K562 (cell line): ENCODE measurements around the gene SLC30A9. TPM values are rescaled to one million over a fixed set of nuclear protein-coding genes. Genes with fewer than 3 reads are reported as not detected.

Experiments used
- ATAC-seq: fragments of 200-7000 bp; cut with Tn5 transposase; 3 replicates; pipeline ENCODE4 v1.9.1; 2020; ENCODE audit warnings: moderate library complexity
- BruUV-seq: library from RNA; stranded (reverse); fragments of 400-500 nt; replicated peaks from 2 replicates; lab custom pipeline; 2021; lab: Mats Ljungman, UMichigan
- CTCF ChIA-PET: fragments of 300-600 bp; formaldehyde crosslinking; extraction: SDS; loops from one replicate; lab custom pipeline; 2021; ENCODE audit warnings: low intra/inter-chr PET ratio; lab: Yijun Ruan, JAX
- POLR2A ChIA-PET: fragments of 300-600, 350-650 bp; sonication (Branson Sonifier 250); formaldehyde crosslinking; extraction: SDS; loops from one replicate; lab custom pipeline; 2021; ENCODE audit warnings: antibody characterized with exemption, inconsistent platforms; lab: Yijun Ruan, JAX
- DNase-seq, 4 experiments: peaks; one replicate each; pipeline versions ENCODE4 v3.0.0 to v3.0.0-alpha.2; 2011 to 2018; ENCODE audit warnings: low spot score in 3 of 4, mixed read lengths in 3 of 4; ENCODE audit errors: extremely low read depth in 1 of 4
- FAIRE-seq: peaks from 2 replicates; lab custom pipeline; 2011; peaks lifted over from hg19 to GRCh38; lab: Jason Lieb, UNC
- H2AFZ ChIP-seq: 2 replicates; pipeline ENCODE4 v1.6.0; 2011; ENCODE audit warnings: low read depth, low read length, control low read depth, inconsistent platforms
- H3K27ac ChIP-seq: fragments of 200-600 bp; 3 replicates; pipeline ENCODE4 v1.8.0; 2011; ENCODE audit warnings: low read depth, mild to moderate bottlenecking, control low read depth, inconsistent platforms, low read length, moderate library complexity, mixed read lengths; ENCODE audit errors: extremely low read depth
- H3K27me3 ChIP-seq, 2 experiments: fragments of 300-600 bp in 1 of 2; 2 replicates in 1 of 2; 3 replicates in 1 of 2; pipeline versions ENCODE4 v1.6.0 to v1.8.0; 2011; ENCODE audit warnings: inconsistent platforms in 2 of 2, low read length in 2 of 2, mild to moderate bottlenecking in 1 of 2, mixed read lengths in 1 of 2, moderate library complexity in 1 of 2; ENCODE audit not compliant: control insufficient read depth in 2 of 2, insufficient read depth in 2 of 2
- H3K36me3 ChIP-seq: fragments of 300-600 bp; 3 replicates; pipeline ENCODE4 v1.8.0; 2011; ENCODE audit warnings: mild to moderate bottlenecking, low read length, inconsistent platforms; ENCODE audit not compliant: control insufficient read depth, insufficient read depth
- H3K4me1 ChIP-seq, 2 experiments: fragments of 200-600 bp in 1 of 2; replicated peaks in 1 of 2; 2 replicates in 1 of 2; 3 replicates in 1 of 2; pipeline versions ENCODE4 v1.5.1 to v1.8.0; 2011; ENCODE audit warnings: inconsistent platforms in 2 of 2, low read length in 2 of 2, mild to moderate bottlenecking in 1 of 2, mixed read lengths in 1 of 2, moderate library complexity in 1 of 2; ENCODE audit not compliant: control insufficient read depth in 2 of 2, insufficient read depth in 2 of 2
- H3K4me2 ChIP-seq: 2 replicates; pipeline ENCODE4 v1.6.1; 2011; ENCODE audit warnings: low read length, control low read depth, inconsistent platforms, mixed read lengths; ENCODE audit not compliant: insufficient read depth
- H3K4me3 ChIP-seq: fragments of 200-600 bp; sonication (generic), shearing (Covaris generic); 2 replicates; pipeline ENCODE4 v1.5.1; 2016; ENCODE audit warnings: control low read depth, inconsistent platforms
- H3K79me2 ChIP-seq: fragments of 200-600 bp; 3 replicates; pipeline ENCODE4 v1.8.0; 2011; ENCODE audit warnings: low read length, inconsistent platforms; ENCODE audit not compliant: control insufficient read depth, insufficient read depth
- H3K9ac ChIP-seq, 2 experiments: 2 replicates each; pipeline versions ENCODE4 v1.6.0 to v1.6.1; 2011; ENCODE audit warnings: low read depth in 2 of 2, low read length in 2 of 2, control low read depth in 1 of 2, inconsistent platforms in 1 of 2, mild to moderate bottlenecking in 1 of 2, mixed read lengths in 1 of 2; ENCODE audit not compliant: insufficient read depth in 1 of 2
- H3K9me1 ChIP-seq: one replicate; pipeline ENCODE4 v1.6.0; 2011; ENCODE audit warnings: inconsistent platforms, mild to moderate bottlenecking, low read length, moderate library complexity; ENCODE audit not compliant: control insufficient read depth, insufficient read depth
- H3K9me3 ChIP-seq: replicated peaks from 2 replicates; pipeline ENCODE4 v1.5.1; 2011; ENCODE audit warnings: low read depth, low read length, inconsistent platforms; ENCODE audit not compliant: control insufficient read depth, insufficient read depth
- H4K20me1 ChIP-seq: replicated peaks from 2 replicates; pipeline ENCODE4 v1.6.1; 2011; ENCODE audit warnings: low read length, inconsistent platforms, mixed read lengths; ENCODE audit not compliant: control insufficient read depth, insufficient read depth
- BRD9 ChIP-seq: fragments of 450-650 bp; IDR thresholded peaks from 2 replicates; pipeline ENCODE4 v1.6.1; 2018; ENCODE audit warnings: low read depth; ENCODE audit not compliant: partially characterized antibody
- CBFA2T2 ChIP-seq: fragments of 450-650 bp; conservative IDR thresholded peaks from 2 replicates; pipeline ENCODE4 v1.6.1; 2017; ENCODE audit warnings: mild to moderate bottlenecking
- GMEB1 ChIP-seq: fragments of 250-450 bp; sonication (Bioruptor Pico); IDR thresholded peaks from 2 replicates; pipeline ENCODE4 v1.4.0; 2020; ENCODE audit warnings: mild to moderate bottlenecking
- GTF2A2 ChIP-seq: IDR thresholded peaks from 2 replicates; pipeline ENCODE4 v1.6.1; 2016; ENCODE audit warnings: mild to moderate bottlenecking, missing genetic modification characterization, missing compliant biosample characterization
- MAFF ChIP-seq: IDR thresholded peaks from 2 replicates; pipeline ENCODE4 v1.6.1; 2012; ENCODE audit warnings: low read length, improper control_type of control experiment
- MNT ChIP-seq, 2 experiments: fragments of 450-650 bp; conservative IDR thresholded peaks; 2 replicates each; pipeline ENCODE4 v1.6.1; 2017; ENCODE audit warnings: mild to moderate bottlenecking in 2 of 2, moderate library complexity in 2 of 2
- MTA3 ChIP-seq: fragments of 450-650 bp; formaldehyde crosslinking; IDR thresholded peaks from 2 replicates; pipeline ENCODE4 v1.6.1; 2017; ENCODE audit warnings: mild to moderate bottlenecking, borderline replicate concordance
- MYC ChIP-seq, 2 experiments: fragments of 250-450 bp in 1 of 2; sonication (Bioruptor Pico) in 1 of 2; IDR thresholded peaks; 2 replicates each; pipeline versions ENCODE4 v1.5.1 to v1.6.1; 2012 to 2021; ENCODE audit warnings: low read depth in 2 of 2, borderline replicate concordance in 1 of 2, improper control_type of control experiment in 1 of 2, low read length in 1 of 2, mild to moderate bottlenecking in 1 of 2, moderate library complexity in 1 of 2
- NCOA2 ChIP-seq, 2 experiments: fragments of 450-650 bp; IDR thresholded peaks; 2 replicates each; pipeline ENCODE4 v1.6.1; 2018; ENCODE audit warnings: mild to moderate bottlenecking in 2 of 2, moderate library complexity in 1 of 2; ENCODE audit not compliant: partially characterized antibody in 2 of 2
- RERE ChIP-seq: sonication (generic); formaldehyde crosslinking; IDR thresholded peaks from 2 replicates; pipeline ENCODE4 v1.8.0; 2023; ENCODE audit warnings: missing genetic modification reagents, mild to moderate bottlenecking, borderline replicate concordance
- SAP30 ChIP-seq: fragments of 200-600 bp; sonication (generic); IDR thresholded peaks from 2 replicates; pipeline ENCODE4 v1.6.1; 2012; ENCODE audit warnings: borderline replicate concordance, low read depth, mild to moderate bottlenecking, moderate library complexity, low read length, control low read depth, inconsistent platforms; ENCODE audit not compliant: insufficient read depth, poor library complexity, severe bottlenecking
- SMARCE1 ChIP-seq: fragments of 450-650 bp; IDR thresholded peaks from 2 replicates; pipeline ENCODE4 v1.7.1; 2016; ENCODE audit warnings: mild to moderate bottlenecking
- SMC3 ChIP-seq: conservative IDR thresholded peaks from 2 replicates; pipeline ENCODE4 v1.6.1; 2011; ENCODE audit warnings: low read depth, low read length, improper control_type of control experiment; ENCODE audit not compliant: insufficient read depth
- STAT5B ChIP-seq: fragments of 250-450 bp; sonication (Bioruptor Pico); IDR thresholded peaks from 2 replicates; pipeline ENCODE4 v1.8.0; 2021; ENCODE audit warnings: mild to moderate bottlenecking, inconsistent platforms
- WGBS: fragments of 100-300 bp; shearing (Covaris generic); methylation state at CpG from one replicate; pipeline ENCODE4 v1.1.6; 2016; ENCODE audit warnings: low coverage, mixed read lengths; ENCODE audit not compliant: insufficient coverage; ENCODE audit errors: missing lambda C conversion rate; 5-methylcytosine and 5-hydroxymethylcytosine counted together
- in situ Hi-C: fragments of 300-500 bp; cut with MboI; formaldehyde crosslinking; loops from 4 replicates; pipeline ENCODE4 v1.15.0; 2018; ENCODE audit warnings: inconsistent platforms, mixed read lengths
- intact Hi-C: fragments of 100-400 bp; cut with micrococcal nuclease; formaldehyde crosslinking; loops from 2 replicates; pipeline ENCODE4 v1.14.2; 2022
- polyA plus RNA-seq, 8 experiments: library from polyadenylated mRNA; depleted of rRNA in 4 of 8; stranded (reverse) in 5 of 8; unstranded in 3 of 8; fragments of >200 nt; fragmentation: Nextera tagmentation in 2 of 8; fragmentation: Illumina TruSeq in 1 of 8; extraction: Ambion mirVana in 2 of 8; extraction: Trizol in 1 of 8; gene quantifications; 2 replicates each; pipeline versions ENCODE4 v1.2.1 to v1.2.3, GENCODE V29; 2011 to 2014; ENCODE audit warnings: inconsistent platforms in 1 of 8, missing spikeins in 1 of 8
- total RNA-seq, 7 experiments: library from RNA; depleted of rRNA in 6 of 7; stranded (reverse); fragments of >200 nt in 6 of 7; fragmentation: Illumina TruSeq in 2 of 7; extraction: Trizol in 2 of 7; gene quantifications; 2 replicates each; pipeline versions ENCODE4 v1.2.1 to v1.2.3, GENCODE V29; 2011 to 2021; ENCODE audit warnings: low replicate concordance in 1 of 7

The SLC30A9 gene
- total and polyA plus RNA-seq, 9 of the 15 experiments (the other 6 are each of a cell fraction or from before 2014, with no cell fraction given), result 14.7 to 73.5 (median 51.6) TPM

- FAIRE-seq, result no peak
- no peak for ATAC-seq
- peaks cover 2% of the 10 kb centered on the region; the same call in 1 of the 2 replicates for H3K9me3 ChIP-seq
- H3K4me3 ChIP-seq, result no peak overlapping the region
- H3K4me2 ChIP-seq, result no peak overlapping the region
- CTCF ChIA-PET, result no interaction called here
- in situ Hi-C loops, result no loop called here
- H2AFZ ChIP-seq, result no peak overlapping the region
- TF ChIP-seq SAP30, result no peak
- no peak for TF ChIP-seq MAFF
- TF ChIP-seq MTA3, result no peak
- TF ChIP-seq GMEB1 (CRISPR knock-in tag), result no peak
- no peak for TF ChIP-seq SMC3
- TF ChIP-seq GTF2A2 (tag), result no peak
- TF ChIP-seq BRD9, result no peak
- TF ChIP-seq MYC (IDR thresholded peaks at IDR 0.05; ENCODE audit: low read depth, low read length), result no peak
- TF ChIP-seq MYC (CRISPR knock-in tag; IDR thresholded peaks at IDR 0.05; ENCODE audit: borderline replicate concordance, low read depth), result no peak
- no peak for TF ChIP-seq MNT (conservative IDR thresholded peaks at IDR 0.05)
- TF ChIP-seq NCOA2 (IDR thresholded peaks at IDR 0.05; ENCODE audit: partially characterized antibody in 2 of 2), result no peak
- TF ChIP-seq RERE (CRISPR knock-in tag), result no peak
- no peak for TF ChIP-seq CBFA2T2
- TF ChIP-seq STAT5B, result no peak
- no peak for TF ChIP-seq SMARCE1
- TF ChIP-seq, all 486 proteins: peak for 0
- H3K4me1 ChIP-seq, result no peaks in the 10 kb centered on the region
- no peaks in the 10 kb centered on the region for H4K20me1 ChIP-seq
- no peak overlapping the region for H3K27ac ChIP-seq
- DNase-seq, result no peak
- no peaks in the 10 kb centered on the region for H3K9me1 ChIP-seq
- H3K79me2 ChIP-seq, result no peaks in the 10 kb centered on the region
- H3K27me3 ChIP-seq, result no peaks in the 10 kb centered on the region
- intact Hi-C loops, result no loop called here
- WGBS, result 70% methylated on average over 22 of the region's 22 CpGs
- H3K36me3 ChIP-seq, result no peaks in the 10 kb centered on the region
- H3K9ac ChIP-seq, result no peak overlapping the region
- no TSS peak for BruUV-seq
- POLR2A ChIA-PET, result no interaction called here
These were observed 7.6 kb upstream of the SLC30A9 start for GRCh38 chr4:41982716-41983115.
